HFFc6 (cell line): Measurements from ENCODE around the gene MAP3K12. TPM values are rescaled to one million over a fixed set of nuclear protein-coding genes. Genes with fewer than 3 reads are reported as not detected.

Experiments used
- DNase-seq: peaks from one replicate; pipeline ENCODE4 v3.0.0-alpha.2; 2018
- H3K27ac Mint-ChIP-seq: 2 replicates; pipeline ENCODE4 v1.8.0; 2020; ENCODE audit warnings: mild to moderate bottlenecking, mixed read lengths
- H3K27me3 Mint-ChIP-seq: 2 replicates; pipeline ENCODE4 v1.8.0; 2021; ENCODE audit warnings: mild to moderate bottlenecking, moderate library complexity, mixed read lengths; ENCODE audit not compliant: insufficient read depth
- H3K36me3 Mint-ChIP-seq: 2 replicates; pipeline ENCODE4 v1.8.0; 2021; ENCODE audit warnings: low read depth, mixed read lengths
- H3K4me1 Mint-ChIP-seq: 2 replicates; pipeline ENCODE4 v1.8.0; 2020; ENCODE audit warnings: low read depth, mixed read lengths
- H3K4me3 Mint-ChIP-seq: 2 replicates; pipeline ENCODE4 v1.8.0; 2020; ENCODE audit warnings: mild to moderate bottlenecking, moderate library complexity, mixed read lengths
- H3K9me3 Mint-ChIP-seq: 2 replicates; pipeline ENCODE4 v1.8.0; 2020; ENCODE audit warnings: mild to moderate bottlenecking, mixed read lengths
- total RNA-seq, 6 experiments: library from RNA; stranded (reverse); fragmentation: NEBNext Ultra II Directional; extraction: Animal tissue kit (Norgen Biotek cat#: 25700); gene quantifications; 2 replicates in 1 of 6; 3 replicates in 5 of 6; pipeline ENCODE4 v1.2.3, GENCODE V29; 2021
- TF ChIP-seq, protein P1 (sequence below): fragments of 200-600 bp; sonication (generic); IDR thresholded peaks from 2 replicates; pipeline ENCODE4 v1.5.0; 2021; ENCODE audit warnings: antibody characterized with exemption, mild to moderate bottlenecking

Gene MAP3K12
- total RNA-seq, 6 experiments from 2014 or later, result 21.2 to 26.5 (median 23.5) TPM

DNA sequence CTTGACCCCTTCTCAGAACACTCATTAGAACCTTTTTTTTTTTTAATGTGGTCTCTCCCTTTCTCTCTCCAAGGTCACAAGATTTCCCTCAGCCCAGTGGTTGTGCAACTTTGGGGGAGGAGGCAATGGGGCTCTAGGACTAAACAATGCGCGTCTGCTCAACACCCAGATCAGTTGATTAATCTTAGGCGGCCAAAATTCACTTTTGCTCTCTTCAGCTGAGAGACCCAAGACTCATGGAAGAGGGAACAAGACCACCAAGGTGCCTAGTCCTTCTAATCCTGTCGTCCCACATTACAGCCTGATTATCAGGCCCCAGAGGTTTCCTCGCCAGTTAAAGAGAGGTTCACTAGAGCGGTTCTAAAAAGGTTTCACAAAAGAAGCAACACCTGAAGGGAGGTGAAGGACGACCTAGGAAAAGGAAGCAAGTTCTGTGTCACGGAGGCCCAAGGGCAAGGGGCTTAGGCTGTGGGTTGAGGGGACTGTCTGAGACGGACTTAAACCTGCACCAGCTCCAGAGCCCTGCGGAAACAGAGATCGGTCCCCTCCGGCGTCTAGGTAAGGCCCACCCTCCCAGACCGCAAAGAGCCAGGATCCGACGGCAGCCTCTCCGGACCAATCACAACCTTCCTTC, 1.0 kb upstream of the MAP3K12 start:
- peak; percentile 47 for DNase-seq
- peaks cover 10% of the 10 kb centered on the region for H3K36me3 Mint-ChIP-seq
- TF ChIP-seq, protein P1, sequence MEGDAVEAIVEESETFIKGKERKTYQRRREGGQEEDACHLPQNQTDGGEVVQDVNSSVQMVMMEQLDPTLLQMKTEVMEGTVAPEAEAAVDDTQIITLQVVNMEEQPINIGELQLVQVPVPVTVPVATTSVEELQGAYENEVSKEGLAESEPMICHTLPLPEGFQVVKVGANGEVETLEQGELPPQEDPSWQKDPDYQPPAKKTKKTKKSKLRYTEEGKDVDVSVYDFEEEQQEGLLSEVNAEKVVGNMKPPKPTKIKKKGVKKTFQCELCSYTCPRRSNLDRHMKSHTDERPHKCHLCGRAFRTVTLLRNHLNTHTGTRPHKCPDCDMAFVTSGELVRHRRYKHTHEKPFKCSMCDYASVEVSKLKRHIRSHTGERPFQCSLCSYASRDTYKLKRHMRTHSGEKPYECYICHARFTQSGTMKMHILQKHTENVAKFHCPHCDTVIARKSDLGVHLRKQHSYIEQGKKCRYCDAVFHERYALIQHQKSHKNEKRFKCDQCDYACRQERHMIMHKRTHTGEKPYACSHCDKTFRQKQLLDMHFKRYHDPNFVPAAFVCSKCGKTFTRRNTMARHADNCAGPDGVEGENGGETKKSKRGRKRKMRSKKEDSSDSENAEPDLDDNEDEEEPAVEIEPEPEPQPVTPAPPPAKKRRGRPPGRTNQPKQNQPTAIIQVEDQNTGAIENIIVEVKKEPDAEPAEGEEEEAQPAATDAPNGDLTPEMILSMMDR, result no peak
- H3K4me1 Mint-ChIP-seq, result peaks cover 67% of the 10 kb centered on the region
- no peaks in the 10 kb centered on the region; the same call in 1 of the 2 replicates for H3K27me3 Mint-ChIP-seq
- peak overlapping the region; percentile 89 for H3K4me3 Mint-ChIP-seq
- no peaks in the 10 kb centered on the region for H3K9me3 Mint-ChIP-seq
- H3K27ac Mint-ChIP-seq, result peak overlapping the region; percentile 91

DNA sequence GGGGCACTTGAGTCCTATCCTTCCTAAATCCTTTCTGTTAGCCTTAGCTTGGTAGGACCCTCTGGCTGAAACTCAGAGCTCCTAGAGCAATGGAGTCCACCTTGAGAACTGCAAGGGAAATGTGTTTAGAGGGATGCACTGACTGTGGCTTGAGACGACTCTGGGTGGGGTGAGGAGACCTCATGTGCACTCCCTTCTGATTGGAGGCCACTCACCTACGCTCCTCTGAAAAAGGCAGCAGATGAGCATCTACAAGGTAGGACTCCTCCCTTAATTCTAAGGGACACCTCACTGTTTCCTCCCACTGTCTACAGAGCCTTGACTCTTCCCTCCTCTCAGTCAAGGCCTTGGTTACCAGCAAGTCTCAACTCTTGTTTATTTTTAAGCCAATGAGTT, 1.0 kb downstream of the MAP3K12 start:
- peaks cover 4% of the 10 kb centered on the region; the same call in 1 of the 2 replicates for H3K36me3 Mint-ChIP-seq
- peaks cover 69% of the 10 kb centered on the region for H3K4me1 Mint-ChIP-seq
- H3K27ac Mint-ChIP-seq, result peak overlapping the region; percentile 4; the same call in 1 of the 2 replicates
- TF ChIP-seq, protein P1, result no peak
- peaks cover 1% of the 10 kb centered on the region for H3K27me3 Mint-ChIP-seq
- peak overlapping the region; percentile 89 for H3K4me3 Mint-ChIP-seq
- no peaks in the 10 kb centered on the region for H3K9me3 Mint-ChIP-seq
- DNase-seq, result no peak

DNA sequence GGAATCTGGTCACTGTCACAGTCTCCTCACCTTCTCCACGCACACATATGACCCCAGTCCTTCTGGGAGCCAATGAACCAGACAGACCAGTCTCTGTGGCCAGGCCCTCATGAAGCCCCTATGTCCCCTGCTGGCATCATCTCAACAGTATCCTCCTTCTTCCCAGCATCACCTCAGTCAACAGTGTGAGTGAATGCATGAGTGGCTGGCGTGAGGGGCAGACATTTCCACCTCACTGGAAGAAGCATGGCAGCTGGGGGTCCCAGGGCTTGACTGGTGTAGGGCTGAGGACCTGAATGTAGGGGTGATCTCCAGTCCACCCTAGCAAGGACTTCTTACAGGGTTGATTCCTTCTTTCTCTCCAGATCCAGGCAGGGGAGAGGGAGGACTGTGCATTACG, 1.8 kb downstream of the MAP3K12 start:
- TF ChIP-seq, protein P1, result no peak
- no peaks in the 10 kb centered on the region for H3K9me3 Mint-ChIP-seq
- H3K4me3 Mint-ChIP-seq, result no peak overlapping the region
- H3K36me3 Mint-ChIP-seq, result peaks cover 4% of the 10 kb centered on the region; the same call in 1 of the 2 replicates
- H3K27ac Mint-ChIP-seq, result no peak overlapping the region; the same call in 1 of the 2 replicates
- peaks cover 69% of the 10 kb centered on the region for H3K4me1 Mint-ChIP-seq
- H3K27me3 Mint-ChIP-seq, result peaks cover 1% of the 10 kb centered on the region
- DNase-seq, result no peak

DNA sequence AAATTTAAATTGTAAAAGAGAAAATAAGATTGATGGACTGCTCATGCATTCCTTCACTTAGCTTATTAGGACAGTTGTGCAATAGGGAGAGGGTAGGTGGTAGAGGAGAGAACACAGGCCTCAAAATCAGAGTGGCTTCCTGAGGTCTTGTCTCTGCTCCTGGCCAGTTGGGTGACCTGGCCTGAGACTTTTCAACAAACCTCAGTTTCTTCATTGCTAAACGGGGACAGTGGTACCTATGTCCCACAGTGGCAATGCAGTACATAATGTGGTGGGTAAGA, 2.6 kb downstream of the MAP3K12 start:
- H3K9me3 Mint-ChIP-seq, result no peaks in the 10 kb centered on the region
- DNase-seq, result no peak
- TF ChIP-seq, protein P1, result no peak
- peak overlapping the region; percentile 67 for H3K27ac Mint-ChIP-seq
- H3K4me3 Mint-ChIP-seq, result peak overlapping the region; percentile 66; the same call in 1 of the 2 replicates
- H3K36me3 Mint-ChIP-seq, result peaks cover 4% of the 10 kb centered on the region; the same call in 1 of the 2 replicates
- peaks cover 1% of the 10 kb centered on the region for H3K27me3 Mint-ChIP-seq
- peaks cover 67% of the 10 kb centered on the region for H3K4me1 Mint-ChIP-seq

DNA sequence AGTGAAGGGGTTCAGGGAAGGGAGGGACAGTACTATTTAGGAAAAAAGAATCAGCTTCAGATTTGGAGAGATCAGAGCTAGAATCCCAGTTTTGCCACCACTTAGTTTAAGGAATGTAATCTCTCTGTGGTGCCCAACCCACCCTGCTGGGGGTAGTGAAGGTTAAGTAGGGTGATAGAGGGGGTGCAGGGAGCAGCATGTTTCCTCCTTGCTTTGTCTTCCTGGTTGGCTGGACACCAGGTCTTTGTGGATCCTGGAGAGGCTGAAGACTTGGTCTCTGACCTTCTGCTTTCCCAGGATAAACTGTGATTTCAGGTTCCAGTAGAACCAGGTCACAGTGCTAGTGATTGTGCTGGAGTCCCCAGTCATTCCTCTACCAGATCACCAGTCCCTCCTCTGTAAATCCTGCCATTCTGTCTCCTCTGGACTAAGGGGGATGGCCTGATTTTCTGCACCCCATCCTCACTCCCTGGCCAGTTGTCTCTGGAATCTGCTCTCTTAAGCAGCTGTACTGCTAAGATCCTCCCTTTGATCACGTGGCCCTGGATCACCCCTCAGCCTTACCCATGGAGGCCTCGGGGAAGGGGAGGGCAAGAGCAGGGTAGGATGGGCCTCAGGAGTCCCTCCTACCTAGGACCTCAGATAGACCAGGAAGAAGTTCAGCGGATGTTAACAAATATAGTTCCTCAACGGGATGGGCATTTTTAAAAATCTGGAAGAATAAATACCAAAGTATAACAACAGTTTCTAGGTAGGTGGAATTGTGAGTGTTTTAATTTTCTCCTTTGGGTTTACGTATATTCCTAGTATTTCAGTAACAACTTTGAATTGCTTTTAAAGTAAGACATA, 3.1 kb downstream of the MAP3K12 start:
- DNase-seq, result no peak
- Mint-ChIP-seq H3K4me1 (peaks cover 65% of the 10 kb centered on the region), H3K36me3 (peaks cover 4% of the 10 kb centered on the region; the same call in 1 of the 2 replicates), H3K27me3 (peaks cover 1% of the 10 kb centered on the region), H3K9me3 (no peaks in the 10 kb centered on the region), H3K27ac (peak overlapping the region; percentile 67), H3K4me3 (peak overlapping the region; percentile 66)
- TF ChIP-seq, protein P1, result no peak
